ENCODE data around the gene CHRDL2.

Gene CHRDL2

DNA sequence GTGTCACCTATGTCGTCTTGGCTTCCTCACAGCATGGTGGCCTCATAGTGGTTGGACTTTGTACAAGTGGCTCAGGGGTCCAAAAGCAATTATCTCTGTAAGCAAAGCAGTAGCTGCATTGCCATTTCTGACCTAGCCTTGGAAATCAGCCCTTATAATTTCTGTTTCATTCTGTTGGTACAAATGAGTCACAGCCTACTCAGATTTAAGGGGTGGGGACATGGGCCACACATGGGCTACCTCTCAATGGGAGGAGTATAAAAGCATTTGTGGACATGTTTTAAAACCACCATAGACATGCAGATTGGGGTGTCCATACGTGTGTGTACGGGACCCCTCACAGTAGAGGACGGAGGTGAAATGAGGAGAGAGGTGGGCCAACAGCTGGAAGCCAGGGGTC lies 41.6 kb downstream of the CHRDL2 start:
- DNase-seq (ENCODE audit: low spot score), result no peak
- TF ChIP-seq, protein P1, sequence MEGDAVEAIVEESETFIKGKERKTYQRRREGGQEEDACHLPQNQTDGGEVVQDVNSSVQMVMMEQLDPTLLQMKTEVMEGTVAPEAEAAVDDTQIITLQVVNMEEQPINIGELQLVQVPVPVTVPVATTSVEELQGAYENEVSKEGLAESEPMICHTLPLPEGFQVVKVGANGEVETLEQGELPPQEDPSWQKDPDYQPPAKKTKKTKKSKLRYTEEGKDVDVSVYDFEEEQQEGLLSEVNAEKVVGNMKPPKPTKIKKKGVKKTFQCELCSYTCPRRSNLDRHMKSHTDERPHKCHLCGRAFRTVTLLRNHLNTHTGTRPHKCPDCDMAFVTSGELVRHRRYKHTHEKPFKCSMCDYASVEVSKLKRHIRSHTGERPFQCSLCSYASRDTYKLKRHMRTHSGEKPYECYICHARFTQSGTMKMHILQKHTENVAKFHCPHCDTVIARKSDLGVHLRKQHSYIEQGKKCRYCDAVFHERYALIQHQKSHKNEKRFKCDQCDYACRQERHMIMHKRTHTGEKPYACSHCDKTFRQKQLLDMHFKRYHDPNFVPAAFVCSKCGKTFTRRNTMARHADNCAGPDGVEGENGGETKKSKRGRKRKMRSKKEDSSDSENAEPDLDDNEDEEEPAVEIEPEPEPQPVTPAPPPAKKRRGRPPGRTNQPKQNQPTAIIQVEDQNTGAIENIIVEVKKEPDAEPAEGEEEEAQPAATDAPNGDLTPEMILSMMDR (IDR thresholded peaks at IDR 0.05; ENCODE audit: extremely low read depth, missing control alignments), result no peak

DNA sequence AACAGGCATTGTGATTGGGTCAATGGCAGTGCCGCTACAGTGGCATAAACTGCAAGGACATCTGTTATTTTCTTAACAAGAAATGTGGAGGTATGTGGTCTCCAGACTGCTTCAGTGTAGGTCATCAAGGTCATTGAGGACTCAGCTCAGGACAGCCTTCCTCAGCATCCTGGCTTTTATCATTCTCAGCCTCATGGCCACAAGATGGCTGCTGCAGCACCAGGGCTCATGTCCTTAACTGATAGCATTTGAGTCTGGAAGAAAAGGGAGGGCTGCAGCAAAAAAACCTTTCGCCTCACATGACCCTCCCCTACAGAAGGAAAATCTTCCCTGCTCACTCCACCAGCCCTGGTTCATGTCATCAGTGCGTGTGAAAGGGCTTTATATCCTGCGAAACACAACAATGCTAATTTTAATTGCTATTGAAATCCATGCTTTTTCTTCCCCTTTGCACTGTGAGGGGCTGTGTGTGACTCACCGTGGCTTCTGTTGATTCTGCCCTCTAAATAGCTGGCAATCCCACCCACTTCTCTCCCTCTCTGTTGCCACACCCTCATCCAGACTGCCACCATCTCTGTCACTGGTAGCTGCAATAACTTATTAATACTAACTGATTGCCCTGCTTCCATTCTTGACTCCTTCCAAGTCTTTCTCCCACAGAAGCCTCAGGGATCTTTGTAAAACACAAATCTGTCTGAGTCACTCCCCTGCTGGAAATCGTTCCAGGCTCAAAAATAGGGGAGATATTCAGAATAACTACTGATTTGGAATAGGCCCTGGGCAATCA lies 43.8 kb downstream of the CHRDL2 start:
- TF ChIP-seq, protein P1 (IDR thresholded peaks at IDR 0.05; ENCODE audit: extremely low read depth, missing control alignments), result no peak
- no peak for DNase-seq (ENCODE audit: low spot score)

DNA sequence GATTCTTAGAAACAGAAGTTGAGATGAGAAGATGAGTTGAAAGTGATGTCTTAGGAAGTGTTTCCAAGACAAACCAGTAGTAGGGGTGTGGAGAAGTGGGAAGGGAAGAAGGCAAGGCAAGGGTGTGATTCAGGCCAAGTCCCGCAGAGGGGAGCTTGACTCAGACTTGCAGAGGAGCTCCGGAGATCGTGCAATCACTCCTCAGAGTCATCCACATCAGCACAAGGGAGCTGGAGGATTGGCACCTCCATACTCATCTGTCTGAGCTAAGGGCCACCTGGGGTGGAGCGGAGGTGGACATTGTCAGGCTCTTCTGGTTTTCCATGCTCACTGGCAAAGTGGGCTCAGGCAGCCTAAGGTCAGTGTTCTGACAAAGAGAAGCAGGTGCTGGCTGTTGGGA lies 44.4 kb downstream of the CHRDL2 start:
- no peak for DNase-seq (ENCODE audit: low spot score)
- TF ChIP-seq, protein P1 (IDR thresholded peaks at IDR 0.05; ENCODE audit: extremely low read depth, missing control alignments), result no peak

DNA sequence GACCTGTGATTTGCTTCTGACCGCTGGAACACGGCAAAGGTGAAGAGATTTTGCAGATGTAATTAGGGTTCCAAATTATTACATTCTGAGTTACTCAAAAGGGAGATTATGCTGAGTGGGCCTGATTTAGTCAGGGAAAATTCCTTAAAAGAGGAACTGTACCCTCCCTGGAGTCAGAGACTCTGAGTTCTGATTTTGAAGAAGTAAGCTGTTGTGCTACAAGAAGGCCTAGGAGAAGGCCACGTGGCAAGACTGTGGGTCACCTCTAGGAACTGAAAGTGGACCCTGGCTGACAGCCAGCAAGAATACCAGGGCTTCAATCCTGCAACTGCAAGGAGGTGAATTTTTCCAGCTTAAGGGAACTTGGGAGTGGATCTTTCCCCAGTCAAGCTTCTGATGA lies 45.3 kb downstream of the CHRDL2 start:
- no peak for DNase-seq (ENCODE audit: low spot score)
- TF ChIP-seq, protein P1 (IDR thresholded peaks at IDR 0.05; ENCODE audit: extremely low read depth, missing control alignments), result no peak

DNA sequence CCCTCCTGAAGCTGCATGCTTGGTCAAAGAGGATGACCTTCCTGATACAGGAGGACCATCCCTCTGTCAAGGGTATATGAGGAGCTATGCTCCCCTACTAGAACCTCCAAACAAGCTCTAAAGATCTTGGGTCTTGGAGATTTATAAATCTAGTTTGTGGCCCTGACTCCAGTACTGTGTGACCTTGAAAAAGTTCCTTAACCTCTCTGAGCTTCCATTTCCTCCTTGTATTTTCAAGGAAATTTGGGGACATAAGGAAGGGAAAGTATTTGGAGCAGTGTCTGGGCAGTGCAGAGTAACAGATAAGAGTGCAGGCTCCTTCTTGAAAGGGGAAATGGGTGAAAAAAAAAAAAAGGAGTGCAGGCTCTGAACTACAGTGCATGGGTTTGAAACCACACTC lies 45.9 kb downstream of the CHRDL2 start:
- DNase-seq (ENCODE audit: low spot score), result no peak
- TF ChIP-seq, protein P1 (IDR thresholded peaks at IDR 0.05; ENCODE audit: extremely low read depth, missing control alignments), result no peak

DNA sequence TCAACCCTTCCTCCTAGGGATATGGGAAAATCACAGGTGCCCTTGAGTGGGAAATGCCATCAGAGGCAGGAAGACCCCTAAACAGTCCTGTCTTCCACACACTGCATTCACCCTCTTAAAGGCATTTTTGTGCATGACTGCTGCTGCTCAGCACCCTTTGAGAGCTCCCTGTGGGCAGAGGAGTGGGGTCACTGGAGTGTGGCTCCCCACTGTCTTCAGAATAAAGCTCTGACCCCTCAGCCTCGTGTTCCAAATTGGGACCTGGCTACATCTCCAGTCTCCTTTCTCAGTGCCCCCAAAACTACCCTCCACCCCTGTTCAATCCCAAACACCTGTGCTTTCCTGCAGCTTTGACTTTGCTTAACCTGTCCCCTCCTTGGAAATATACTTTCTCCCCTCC lies 46.6 kb downstream of the CHRDL2 start:
- no peak for DNase-seq (ENCODE audit: low spot score)
- TF ChIP-seq, protein P1 (IDR thresholded peaks at IDR 0.05; ENCODE audit: extremely low read depth, missing control alignments), result no peak

DNA sequence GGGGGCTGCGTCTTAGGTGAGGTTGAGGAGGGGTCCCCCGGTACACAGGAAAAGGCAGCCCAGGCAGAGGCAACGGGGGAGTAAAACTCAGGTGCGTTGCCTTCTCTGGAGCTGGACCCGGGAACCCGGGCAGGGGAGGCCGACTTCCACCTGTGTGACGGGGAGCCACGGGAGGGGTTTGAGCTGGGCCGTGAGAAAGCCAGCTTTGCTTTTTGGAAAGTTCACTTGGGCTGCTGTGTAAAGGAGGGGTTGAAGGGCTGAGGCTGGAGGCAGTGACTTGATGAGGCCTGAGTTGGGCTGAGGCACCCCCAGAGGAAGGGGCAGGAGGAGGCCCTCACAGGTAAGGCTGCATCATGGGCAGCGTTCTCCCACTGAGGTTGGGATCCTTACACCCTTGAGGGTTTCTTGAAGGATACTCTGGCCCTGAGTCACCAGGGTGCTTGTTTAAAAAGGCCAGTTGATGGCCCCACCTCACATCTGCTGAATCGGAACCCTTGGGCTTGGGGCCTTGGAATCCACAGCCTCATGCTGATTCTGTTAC lies 47.2 kb downstream of the CHRDL2 start:
- no peak for DNase-seq (ENCODE audit: low spot score)
- TF ChIP-seq, protein P1 (IDR thresholded peaks at IDR 0.05; ENCODE audit: extremely low read depth, missing control alignments), result no peak
